ENCODE measurements around the gene TAF6.
A peak's percentile ranks its signal among the peaks of the same experiment; 100 is the strongest.

TAF6 gene

GRCh38 chr7:100120733-100121036, 1.5 kb upstream of the TAF6 start:
- H3K36me3 ChIP-seq (ENCODE audit: insufficient read depth, low read length), result no peaks in the 10 kb centered on the region
- H3K4me1 ChIP-seq (ENCODE audit: insufficient read depth, low read length), result peaks cover 11% of the 10 kb centered on the region; the same call in 1 of the 2 replicates
- peak overlapping the region; percentile 73; the same call in 1 of the 2 replicates for H3K9ac ChIP-seq (ENCODE audit: low read depth, low read length)
- no peaks in the 10 kb centered on the region for H3K9me3 ChIP-seq (ENCODE audit: control insufficient read depth, insufficient read depth, low read length)

GRCh38 chr7:100119970-100120732, 993 bp upstream of the TAF6 start:
- Histone ChIP-seq H3K36me3 (ENCODE audit: insufficient read depth, low read length) (no peaks in the 10 kb centered on the region), H3K9me3 (ENCODE audit: control insufficient read depth, insufficient read depth, low read length) (no peaks in the 10 kb centered on the region), H3K9ac (ENCODE audit: low read depth, low read length) (peak overlapping the region; percentile 73), H3K4me1 (ENCODE audit: insufficient read depth, low read length) (peaks cover 11% of the 10 kb centered on the region; the same call in 1 of the 2 replicates)

- H3K9ac ChIP-seq (ENCODE audit: low read depth, low read length), result peak overlapping the region; percentile 73
- peaks cover 11% of the 10 kb centered on the region; the same call in 1 of the 2 replicates for H3K4me1 ChIP-seq (ENCODE audit: insufficient read depth, low read length)
- 0 out of 2 replicates have a peak, but pooled peaks cover 3% of the 10 kb centered on the region for H3K36me3 ChIP-seq (ENCODE audit: insufficient read depth, low read length)
- H3K9me3 ChIP-seq (ENCODE audit: control insufficient read depth, insufficient read depth, low read length), result no peaks in the 10 kb centered on the region
These were observed 628 bp downstream of the TAF6 start for GRCh38 chr7:100118388-100119071.

DNA sequence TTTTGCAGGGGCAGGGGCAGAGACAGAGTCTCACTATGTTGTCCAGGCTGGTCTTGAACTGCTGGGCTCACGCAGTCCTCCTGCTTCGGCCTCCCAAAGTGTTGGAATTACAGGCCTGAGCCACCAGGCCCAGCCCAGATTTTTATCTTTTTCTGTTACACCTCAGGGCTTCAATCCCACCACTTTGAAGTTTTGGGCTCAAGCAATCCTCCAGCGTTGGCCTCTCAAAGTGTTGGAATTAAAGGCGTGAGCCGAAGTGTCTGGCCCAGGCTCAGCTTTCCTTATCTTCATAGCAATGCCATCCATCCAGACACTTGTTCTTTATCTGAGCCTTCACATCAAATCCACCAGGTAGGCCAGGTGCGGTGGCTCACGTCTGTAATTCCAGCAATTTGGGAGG, 4.1 kb downstream of the TAF6 start:
- Histone ChIP-seq H3K9me3 (ENCODE audit: control insufficient read depth, insufficient read depth, low read length) (no peaks in the 10 kb centered on the region), H3K9ac (ENCODE audit: low read depth, low read length) (no peak overlapping the region), H3K36me3 (ENCODE audit: insufficient read depth, low read length) (peaks cover 9% of the 10 kb centered on the region; the same call in 1 of the 2 replicates), H3K4me1 (ENCODE audit: insufficient read depth, low read length) (no peaks in the 10 kb centered on the region)

- Histone ChIP-seq H3K4me1 (ENCODE audit: insufficient read depth, low read length) (no peaks in the 10 kb centered on the region), H3K36me3 (ENCODE audit: insufficient read depth, low read length) (peaks cover 11% of the 10 kb centered on the region), H3K9me3 (ENCODE audit: control insufficient read depth, insufficient read depth, low read length) (no peaks in the 10 kb centered on the region), H3K9ac (ENCODE audit: low read depth, low read length) (no peak overlapping the region)
These were observed 7.2 kb downstream of the TAF6 start for GRCh38 chr7:100111914-100112313.

DNA sequence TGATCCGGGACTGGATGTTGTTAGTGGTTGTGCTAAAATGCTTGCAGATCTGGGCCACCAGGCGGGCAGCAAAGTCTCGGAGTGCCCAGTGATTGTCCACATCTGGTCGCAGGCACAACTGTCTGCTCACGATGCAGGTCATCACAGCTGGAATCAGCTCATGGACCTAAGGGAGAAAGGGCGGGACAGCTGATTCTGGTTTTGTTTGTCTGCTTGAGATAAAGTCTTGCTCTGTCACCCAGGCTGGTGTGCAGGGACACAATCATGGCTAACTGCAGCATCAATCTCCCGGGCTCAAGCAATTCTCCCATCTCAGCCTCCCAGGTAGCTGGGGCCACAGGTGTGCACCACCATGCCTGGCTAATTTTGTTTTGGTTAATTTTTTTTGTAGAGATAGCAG, 8.0 kb downstream of the TAF6 start:
- Histone ChIP-seq H3K9me3 (ENCODE audit: control insufficient read depth, insufficient read depth, low read length) (no peaks in the 10 kb centered on the region), H3K4me1 (ENCODE audit: insufficient read depth, low read length) (no peaks in the 10 kb centered on the region), H3K36me3 (ENCODE audit: insufficient read depth, low read length) (peaks cover 11% of the 10 kb centered on the region), H3K9ac (ENCODE audit: low read depth, low read length) (no peak overlapping the region)

- Histone ChIP-seq H3K9me3 (ENCODE audit: control insufficient read depth, insufficient read depth, low read length) (no peaks in the 10 kb centered on the region), H3K36me3 (ENCODE audit: insufficient read depth, low read length) (peaks cover 11% of the 10 kb centered on the region), H3K9ac (ENCODE audit: low read depth, low read length) (no peak overlapping the region), H3K4me1 (ENCODE audit: insufficient read depth, low read length) (no peaks in the 10 kb centered on the region)
These were observed 9.5 kb downstream of the TAF6 start for GRCh38 chr7:100109521-100110163.

DNA sequence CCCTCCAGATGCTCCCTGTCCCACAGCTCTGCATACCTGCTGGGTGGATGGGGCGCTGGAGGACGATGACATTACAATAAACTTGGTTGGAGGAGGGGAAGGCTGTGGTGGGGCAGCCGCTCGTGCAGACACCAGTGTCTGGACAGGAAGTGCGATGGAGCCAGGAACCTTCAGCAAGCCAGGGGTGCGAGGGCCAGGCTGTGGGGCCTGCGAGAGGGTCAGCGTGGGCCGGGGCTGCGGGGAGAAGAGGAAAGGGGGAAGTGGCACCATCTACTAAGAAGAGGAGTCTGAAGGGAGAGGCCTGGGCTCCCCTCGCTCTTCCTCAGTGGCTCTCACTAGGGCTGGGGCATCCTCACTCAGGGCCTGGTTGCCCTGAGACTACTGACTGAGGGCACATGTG, 11.3 kb downstream of the TAF6 start:
- Histone ChIP-seq H3K9me3 (ENCODE audit: control insufficient read depth, insufficient read depth, low read length) (no peaks in the 10 kb centered on the region), H3K4me1 (ENCODE audit: insufficient read depth, low read length) (no peaks in the 10 kb centered on the region), H3K9ac (ENCODE audit: low read depth, low read length) (no peak overlapping the region), H3K36me3 (ENCODE audit: insufficient read depth, low read length) (peaks cover 8% of the 10 kb centered on the region)

DNA sequence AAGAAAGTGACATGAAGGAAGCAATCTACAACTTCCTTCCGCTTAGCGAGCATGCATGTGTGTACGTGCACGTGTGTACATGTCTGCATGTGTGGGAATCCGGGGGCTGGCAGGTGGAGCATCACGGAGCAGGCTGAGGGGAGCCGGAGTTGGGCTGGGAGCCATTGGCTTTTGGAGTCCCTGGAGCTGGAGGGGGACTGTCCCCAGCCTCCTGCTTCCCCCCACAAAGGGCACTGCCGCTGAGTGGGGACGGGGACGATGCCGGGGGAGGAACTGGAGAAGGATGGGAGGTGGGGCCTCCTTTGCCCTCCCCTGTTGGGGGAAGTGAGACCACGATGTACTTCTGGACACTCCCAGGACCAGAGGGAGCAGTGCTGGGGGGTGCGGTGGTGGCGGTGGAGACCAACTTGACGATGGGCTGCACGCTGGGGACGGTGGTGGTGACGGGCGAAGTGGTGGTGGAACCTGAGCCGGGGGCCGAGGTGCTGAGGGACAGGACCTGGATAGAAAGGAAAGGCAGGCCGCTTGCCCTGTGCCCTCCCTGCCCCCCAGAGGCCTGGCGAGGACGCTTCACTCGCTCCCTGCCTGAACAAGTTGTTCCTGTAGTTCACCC, 11.9 kb downstream of the TAF6 start:
- no peaks in the 10 kb centered on the region for H3K4me1 ChIP-seq (ENCODE audit: insufficient read depth, low read length)

GRCh38 chr7:100106633-100107032, 12.5 kb downstream of the TAF6 start:
- no peaks in the 10 kb centered on the region for H3K4me1 ChIP-seq (ENCODE audit: insufficient read depth, low read length)
- H3K9me3 ChIP-seq (ENCODE audit: control insufficient read depth, insufficient read depth, low read length), result no peaks in the 10 kb centered on the region
- H3K9ac ChIP-seq (ENCODE audit: low read depth, low read length), result no peak overlapping the region
- H3K36me3 ChIP-seq (ENCODE audit: insufficient read depth, low read length), result peaks cover 8% of the 10 kb centered on the region

More for the DNA sequence above, 11.9 kb downstream of the TAF6 start:
- Histone ChIP-seq H3K36me3 (ENCODE audit: insufficient read depth, low read length) (peaks cover 8% of the 10 kb centered on the region), H3K9me3 (ENCODE audit: control insufficient read depth, insufficient read depth, low read length) (no peaks in the 10 kb centered on the region), H3K9ac (ENCODE audit: low read depth, low read length) (no peak overlapping the region)

- peaks cover 2% of the 10 kb centered on the region for H3K36me3 ChIP-seq (ENCODE audit: insufficient read depth, low read length)
- no peaks in the 10 kb centered on the region for H3K9me3 ChIP-seq (ENCODE audit: control insufficient read depth, insufficient read depth, low read length)
- H3K4me1 ChIP-seq (ENCODE audit: insufficient read depth, low read length), result no peaks in the 10 kb centered on the region
- H3K9ac ChIP-seq (ENCODE audit: low read depth, low read length), result no peak overlapping the region
These were observed 13.6 kb downstream of the TAF6 start for GRCh38 chr7:100105534-100105933.

DNA sequence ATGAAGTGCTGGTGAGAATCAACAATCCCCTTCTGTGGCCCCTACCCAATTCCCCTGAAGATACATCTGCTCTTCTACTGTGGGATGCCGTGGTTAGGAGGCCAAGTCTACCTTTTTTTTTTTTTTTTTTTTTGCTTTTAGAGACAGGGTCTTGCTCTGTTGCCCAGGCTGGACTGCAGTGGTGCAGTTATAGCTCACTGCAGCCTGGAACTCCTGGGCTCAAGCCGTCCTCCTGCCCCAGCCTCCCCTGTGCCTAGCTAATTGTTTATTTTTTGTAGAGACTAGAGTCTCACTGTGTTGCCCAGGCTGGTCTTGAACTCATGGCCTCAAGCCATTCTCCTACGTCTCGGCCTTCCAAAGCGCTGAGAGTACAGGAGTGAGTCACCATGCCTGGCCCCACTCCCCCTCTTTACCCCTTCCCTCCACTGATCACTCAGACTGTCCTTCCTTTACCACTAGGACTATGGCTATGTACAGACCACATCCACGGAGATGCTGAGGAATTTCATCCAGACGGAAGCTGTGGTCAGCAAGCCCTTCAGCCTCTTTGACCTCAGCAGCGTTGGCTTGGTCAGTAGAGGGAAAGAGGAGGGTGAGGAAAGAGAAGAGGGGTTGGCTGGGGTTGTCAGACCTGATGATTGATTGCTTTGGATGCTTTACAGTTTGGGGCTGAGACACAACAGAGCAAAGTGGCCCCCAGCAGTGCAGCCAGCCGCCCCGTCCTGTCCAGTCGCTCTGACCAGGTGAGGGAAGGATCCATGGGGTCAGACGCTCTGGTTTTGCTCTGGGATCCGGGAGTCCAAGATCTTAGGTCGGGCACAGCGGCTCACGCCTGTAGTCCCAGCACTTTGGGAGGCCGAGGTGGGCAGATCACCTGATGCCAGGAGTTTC, 16.0 kb downstream of the TAF6 start:
- Histone ChIP-seq H3K9me3 (ENCODE audit: control insufficient read depth, insufficient read depth, low read length) (no peaks in the 10 kb centered on the region), H3K4me1 (ENCODE audit: insufficient read depth, low read length) (peaks cover 4% of the 10 kb centered on the region; the same call in 1 of the 2 replicates), H3K36me3 (ENCODE audit: insufficient read depth, low read length) (peaks cover 17% of the 10 kb centered on the region), H3K9ac (ENCODE audit: low read depth, low read length) (no peak overlapping the region)

DNA sequence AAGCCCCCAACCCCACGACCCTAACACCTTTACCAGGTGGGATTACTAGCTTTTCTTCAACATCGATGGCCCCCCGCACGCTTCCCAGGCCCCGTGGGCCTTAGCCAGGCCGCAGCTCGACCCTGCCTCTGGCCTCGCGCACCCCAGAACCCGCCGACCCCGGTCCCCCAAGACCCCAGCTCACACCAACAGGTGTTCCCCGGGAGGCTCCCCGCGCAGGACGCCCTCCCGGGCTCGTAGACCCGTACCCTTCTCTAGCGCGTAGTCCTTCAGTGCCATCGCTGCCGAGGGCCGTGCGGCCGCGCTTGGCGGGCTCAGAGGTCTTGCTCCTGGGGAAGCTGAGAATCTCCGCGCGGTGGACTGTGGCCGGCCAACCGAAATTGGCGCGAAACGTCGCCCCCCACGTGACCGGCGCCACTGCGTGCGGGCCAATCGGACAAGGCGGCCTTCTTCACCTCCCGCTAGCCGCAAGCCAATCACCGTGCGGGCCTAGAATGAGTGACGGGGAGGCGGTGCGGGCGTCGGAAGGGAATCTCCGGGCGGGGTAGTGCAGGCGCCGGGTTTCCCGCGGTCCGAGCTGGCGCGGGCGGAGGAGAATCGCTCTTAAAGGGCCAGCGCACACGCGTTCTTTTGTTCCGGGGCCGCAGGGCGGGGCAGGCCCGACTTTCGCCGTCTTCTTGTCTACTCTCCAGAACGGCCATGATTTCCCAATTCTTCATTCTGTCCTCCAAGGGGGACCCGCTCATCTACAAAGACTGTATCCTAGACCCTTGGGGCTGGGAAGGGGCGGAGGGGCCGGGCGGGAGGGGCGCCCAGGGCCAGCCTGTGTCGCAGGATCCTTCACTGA, 17.9 kb downstream of the TAF6 start, which contains the start of the genes AP4M1 and MCM7:
AP4M1 (plus strand) TSS at position 628 of the 847 bp plus-strand sequence; CDS start at position 700, 72 bp downstream.
MCM7 (minus strand) TSS at position 382 of the 847 bp plus-strand sequence; CDS start at position 279, 103 bp downstream.
- Histone ChIP-seq H3K4me1 (ENCODE audit: insufficient read depth, low read length) (peaks cover 4% of the 10 kb centered on the region; the same call in 1 of the 2 replicates), H3K9me3 (ENCODE audit: control insufficient read depth, insufficient read depth, low read length) (no peaks in the 10 kb centered on the region), H3K36me3 (ENCODE audit: insufficient read depth, low read length) (peaks cover 31% of the 10 kb centered on the region), H3K9ac (ENCODE audit: low read depth, low read length) (peak within 1 kb of the TSS; percentile 98)

Data from ES-I3 (cell line).